ENCODE results near the gene FBXO3.
A peak's percentile ranks its signal among the peaks of the same experiment; 100 is the strongest.

FBXO3 gene

GRCh38 chr11:33695051-33695566 lies 79.2 kb downstream of the FBXO3 start:
- H3K4me3 ChIP-seq (ENCODE audit: control insufficient read depth, low read depth, low read length), result no peak overlapping the region
- DNase-seq (ENCODE audit: low read depth), result no peak
- TF ChIP-seq CTCF (IDR thresholded peaks at IDR 0.05; ENCODE audit: control insufficient read depth, insufficient read depth, low read depth, low read length, missing control alignments), result no peak

- no peak for TF ChIP-seq CTCF (IDR thresholded peaks at IDR 0.05; ENCODE audit: control insufficient read depth, insufficient read depth, low read depth, low read length, missing control alignments)
- DNase-seq (ENCODE audit: low read depth), result no peak
Measured at GRCh38 chr11:33694346-33695050, 79.8 kb downstream of the FBXO3 start.

GRCh38 chr11:33692541-33692940 lies 81.8 kb downstream of the FBXO3 start:
- no peak for DNase-seq (ENCODE audit: low read depth)
- no peak overlapping the region for H3K4me3 ChIP-seq (ENCODE audit: control insufficient read depth, low read depth, low read length)
- TF ChIP-seq CTCF (IDR thresholded peaks at IDR 0.05; ENCODE audit: control insufficient read depth, insufficient read depth, low read depth, low read length, missing control alignments), result no peak

More at GRCh38 chr11:33694346-33695050, 79.8 kb downstream of the FBXO3 start:
- H3K4me3 ChIP-seq (ENCODE audit: control insufficient read depth, low read depth, low read length), result no peak overlapping the region

GRCh38 chr11:33692013-33692504 lies 82.3 kb downstream of the FBXO3 start:
- peak overlapping the region; percentile 11 for H3K4me3 ChIP-seq (ENCODE audit: control insufficient read depth, low read depth, low read length)
- DNase-seq (ENCODE audit: low read depth), result peak; percentile 87
- TF ChIP-seq CTCF (IDR thresholded peaks at IDR 0.05; ENCODE audit: control insufficient read depth, insufficient read depth, low read depth, low read length, missing control alignments), result no peak

GRCh38 chr11:33691066-33691864 lies 83.1 kb downstream of the FBXO3 start:
- no peak for DNase-seq (ENCODE audit: low read depth)
- no peak for TF ChIP-seq CTCF (IDR thresholded peaks at IDR 0.05; ENCODE audit: control insufficient read depth, insufficient read depth, low read depth, low read length, missing control alignments)
- no peak overlapping the region for H3K4me3 ChIP-seq (ENCODE audit: control insufficient read depth, low read depth, low read length)
